ENCODE measurements around the gene ATXN3L.

DNA sequence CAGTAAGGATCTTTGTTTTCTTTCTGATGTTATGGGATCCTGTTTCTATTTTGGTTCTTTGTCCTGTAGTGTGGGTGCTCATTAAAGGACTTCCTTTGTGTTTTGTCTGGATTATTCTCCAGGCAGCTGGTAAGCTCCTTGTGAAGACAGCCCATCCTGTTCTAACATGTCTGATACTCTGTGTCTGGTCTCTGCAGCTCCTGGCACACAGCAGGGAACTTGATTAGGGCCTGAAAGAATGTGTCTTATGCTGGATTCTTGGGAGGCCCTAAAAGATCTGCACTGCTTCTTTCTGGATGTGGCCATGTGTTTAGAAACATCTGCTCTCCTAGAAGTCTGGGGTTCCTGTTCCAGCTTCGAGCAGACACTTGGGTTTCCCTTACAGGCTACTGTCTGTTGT lies 38.1 kb upstream of the ATXN3L start:
- no peak for TF ChIP-seq EZH2 (IDR thresholded peaks at IDR 0.05; ENCODE audit: low read depth, unreplicated experiment)
- TF ChIP-seq, protein P1, sequence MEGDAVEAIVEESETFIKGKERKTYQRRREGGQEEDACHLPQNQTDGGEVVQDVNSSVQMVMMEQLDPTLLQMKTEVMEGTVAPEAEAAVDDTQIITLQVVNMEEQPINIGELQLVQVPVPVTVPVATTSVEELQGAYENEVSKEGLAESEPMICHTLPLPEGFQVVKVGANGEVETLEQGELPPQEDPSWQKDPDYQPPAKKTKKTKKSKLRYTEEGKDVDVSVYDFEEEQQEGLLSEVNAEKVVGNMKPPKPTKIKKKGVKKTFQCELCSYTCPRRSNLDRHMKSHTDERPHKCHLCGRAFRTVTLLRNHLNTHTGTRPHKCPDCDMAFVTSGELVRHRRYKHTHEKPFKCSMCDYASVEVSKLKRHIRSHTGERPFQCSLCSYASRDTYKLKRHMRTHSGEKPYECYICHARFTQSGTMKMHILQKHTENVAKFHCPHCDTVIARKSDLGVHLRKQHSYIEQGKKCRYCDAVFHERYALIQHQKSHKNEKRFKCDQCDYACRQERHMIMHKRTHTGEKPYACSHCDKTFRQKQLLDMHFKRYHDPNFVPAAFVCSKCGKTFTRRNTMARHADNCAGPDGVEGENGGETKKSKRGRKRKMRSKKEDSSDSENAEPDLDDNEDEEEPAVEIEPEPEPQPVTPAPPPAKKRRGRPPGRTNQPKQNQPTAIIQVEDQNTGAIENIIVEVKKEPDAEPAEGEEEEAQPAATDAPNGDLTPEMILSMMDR (conservative IDR thresholded peaks at IDR 0.05; ENCODE audit: low read depth in 2 of 2), result no peak
- TF ChIP-seq POLR2AphosphoS5 (IDR thresholded peaks at IDR 0.05; ENCODE audit: low read depth), result no peak
- no peak for TF ChIP-seq CREB1 (CRISPR knock-in tag; IDR thresholded peaks at IDR 0.05; ENCODE audit: low read depth)
- TF ChIP-seq, protein P2, sequence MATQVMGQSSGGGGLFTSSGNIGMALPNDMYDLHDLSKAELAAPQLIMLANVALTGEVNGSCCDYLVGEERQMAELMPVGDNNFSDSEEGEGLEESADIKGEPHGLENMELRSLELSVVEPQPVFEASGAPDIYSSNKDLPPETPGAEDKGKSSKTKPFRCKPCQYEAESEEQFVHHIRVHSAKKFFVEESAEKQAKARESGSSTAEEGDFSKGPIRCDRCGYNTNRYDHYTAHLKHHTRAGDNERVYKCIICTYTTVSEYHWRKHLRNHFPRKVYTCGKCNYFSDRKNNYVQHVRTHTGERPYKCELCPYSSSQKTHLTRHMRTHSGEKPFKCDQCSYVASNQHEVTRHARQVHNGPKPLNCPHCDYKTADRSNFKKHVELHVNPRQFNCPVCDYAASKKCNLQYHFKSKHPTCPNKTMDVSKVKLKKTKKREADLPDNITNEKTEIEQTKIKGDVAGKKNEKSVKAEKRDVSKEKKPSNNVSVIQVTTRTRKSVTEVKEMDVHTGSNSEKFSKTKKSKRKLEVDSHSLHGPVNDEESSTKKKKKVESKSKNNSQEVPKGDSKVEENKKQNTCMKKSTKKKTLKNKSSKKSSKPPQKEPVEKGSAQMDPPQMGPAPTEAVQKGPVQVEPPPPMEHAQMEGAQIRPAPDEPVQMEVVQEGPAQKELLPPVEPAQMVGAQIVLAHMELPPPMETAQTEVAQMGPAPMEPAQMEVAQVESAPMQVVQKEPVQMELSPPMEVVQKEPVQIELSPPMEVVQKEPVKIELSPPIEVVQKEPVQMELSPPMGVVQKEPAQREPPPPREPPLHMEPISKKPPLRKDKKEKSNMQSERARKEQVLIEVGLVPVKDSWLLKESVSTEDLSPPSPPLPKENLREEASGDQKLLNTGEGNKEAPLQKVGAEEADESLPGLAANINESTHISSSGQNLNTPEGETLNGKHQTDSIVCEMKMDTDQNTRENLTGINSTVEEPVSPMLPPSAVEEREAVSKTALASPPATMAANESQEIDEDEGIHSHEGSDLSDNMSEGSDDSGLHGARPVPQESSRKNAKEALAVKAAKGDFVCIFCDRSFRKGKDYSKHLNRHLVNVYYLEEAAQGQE (IDR thresholded peaks at IDR 0.05; ENCODE audit: unreplicated experiment), result no peak
- TF ChIP-seq JUNB (IDR thresholded peaks at IDR 0.05; ENCODE audit: unreplicated experiment), result no peak
- no peak for TF ChIP-seq NANOG (IDR thresholded peaks at IDR 0.05; ENCODE audit: borderline replicate concordance)
- no peak for TF ChIP-seq EZH2phosphoT487 (IDR thresholded peaks at IDR 0.05; ENCODE audit: unreplicated experiment)
- no peak for TF ChIP-seq ZNF331 (CRISPR knock-in tag; IDR thresholded peaks at IDR 0.05; ENCODE audit: low read depth)
- TF ChIP-seq, protein P3, sequence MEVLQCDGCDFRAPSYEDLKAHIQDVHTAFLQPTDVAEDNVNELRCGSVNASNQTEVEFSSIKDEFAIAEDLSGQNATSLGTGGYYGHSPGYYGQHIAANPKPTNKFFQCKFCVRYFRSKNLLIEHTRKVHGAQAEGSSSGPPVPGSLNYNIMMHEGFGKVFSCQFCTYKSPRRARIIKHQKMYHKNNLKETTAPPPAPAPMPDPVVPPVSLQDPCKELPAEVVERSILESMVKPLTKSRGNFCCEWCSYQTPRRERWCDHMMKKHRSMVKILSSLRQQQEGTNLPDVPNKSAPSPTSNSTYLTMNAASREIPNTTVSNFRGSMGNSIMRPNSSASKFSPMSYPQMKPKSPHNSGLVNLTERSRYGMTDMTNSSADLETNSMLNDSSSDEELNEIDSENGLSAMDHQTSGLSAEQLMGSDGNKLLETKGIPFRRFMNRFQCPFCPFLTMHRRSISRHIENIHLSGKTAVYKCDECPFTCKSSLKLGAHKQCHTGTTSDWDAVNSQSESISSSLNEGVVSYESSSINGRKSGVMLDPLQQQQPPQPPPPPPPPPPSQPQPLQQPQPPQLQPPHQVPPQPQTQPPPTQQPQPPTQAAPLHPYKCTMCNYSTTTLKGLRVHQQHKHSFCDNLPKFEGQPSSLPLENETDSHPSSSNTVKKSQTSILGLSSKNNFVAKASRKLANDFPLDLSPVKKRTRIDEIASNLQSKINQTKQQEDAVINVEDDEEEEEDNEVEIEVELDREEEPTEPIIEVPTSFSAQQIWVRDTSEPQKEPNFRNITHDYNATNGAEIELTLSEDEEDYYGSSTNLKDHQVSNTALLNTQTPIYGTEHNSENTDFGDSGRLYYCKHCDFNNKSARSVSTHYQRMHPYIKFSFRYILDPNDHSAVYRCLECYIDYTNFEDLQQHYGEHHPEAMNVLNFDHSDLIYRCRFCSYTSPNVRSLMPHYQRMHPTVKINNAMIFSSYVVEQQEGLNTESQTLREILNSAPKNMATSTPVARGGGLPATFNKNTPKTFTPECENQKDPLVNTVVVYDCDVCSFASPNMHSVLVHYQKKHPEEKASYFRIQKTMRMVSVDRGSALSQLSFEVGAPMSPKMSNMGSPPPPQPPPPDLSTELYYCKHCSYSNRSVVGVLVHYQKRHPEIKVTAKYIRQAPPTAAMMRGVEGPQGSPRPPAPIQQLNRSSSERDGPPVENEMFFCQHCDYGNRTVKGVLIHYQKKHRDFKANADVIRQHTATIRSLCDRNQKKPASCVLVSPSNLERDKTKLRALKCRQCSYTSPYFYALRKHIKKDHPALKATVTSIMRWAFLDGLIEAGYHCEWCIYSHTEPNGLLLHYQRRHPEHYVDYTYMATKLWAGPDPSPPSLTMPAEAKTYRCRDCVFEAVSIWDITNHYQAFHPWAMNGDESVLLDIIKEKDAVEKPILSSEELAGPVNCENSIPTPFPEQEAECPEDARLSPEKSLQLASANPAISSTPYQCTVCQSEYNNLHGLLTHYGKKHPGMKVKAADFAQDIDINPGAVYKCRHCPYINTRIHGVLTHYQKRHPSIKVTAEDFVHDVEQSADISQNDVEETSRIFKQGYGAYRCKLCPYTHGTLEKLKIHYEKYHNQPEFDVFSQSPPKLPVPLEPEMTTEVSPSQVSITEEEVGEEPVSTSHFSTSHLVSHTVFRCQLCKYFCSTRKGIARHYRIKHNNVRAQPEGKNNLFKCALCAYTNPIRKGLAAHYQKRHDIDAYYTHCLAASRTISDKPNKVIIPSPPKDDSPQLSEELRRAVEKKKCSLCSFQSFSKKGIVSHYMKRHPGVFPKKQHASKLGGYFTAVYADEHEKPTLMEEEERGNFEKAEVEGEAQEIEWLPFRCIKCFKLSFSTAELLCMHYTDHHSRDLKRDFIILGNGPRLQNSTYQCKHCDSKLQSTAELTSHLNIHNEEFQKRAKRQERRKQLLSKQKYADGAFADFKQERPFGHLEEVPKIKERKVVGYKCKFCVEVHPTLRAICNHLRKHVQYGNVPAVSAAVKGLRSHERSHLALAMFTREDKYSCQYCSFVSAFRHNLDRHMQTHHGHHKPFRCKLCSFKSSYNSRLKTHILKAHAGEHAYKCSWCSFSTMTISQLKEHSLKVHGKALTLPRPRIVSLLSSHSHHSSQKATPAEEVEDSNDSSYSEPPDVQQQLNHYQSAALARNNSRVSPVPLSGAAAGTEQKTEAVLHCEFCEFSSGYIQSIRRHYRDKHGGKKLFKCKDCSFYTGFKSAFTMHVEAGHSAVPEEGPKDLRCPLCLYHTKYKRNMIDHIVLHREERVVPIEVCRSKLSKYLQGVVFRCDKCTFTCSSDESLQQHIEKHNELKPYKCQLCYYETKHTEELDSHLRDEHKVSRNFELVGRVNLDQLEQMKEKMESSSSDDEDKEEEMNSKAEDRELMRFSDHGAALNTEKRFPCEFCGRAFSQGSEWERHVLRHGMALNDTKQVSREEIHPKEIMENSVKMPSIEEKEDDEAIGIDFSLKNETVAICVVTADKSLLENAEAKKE (CRISPR knock-in tag; IDR thresholded peaks at IDR 0.05), result no peak
